WI38 (cell line): ENCODE results near the gene DYDC1.

Experiments
- H3K4me3 ChIP-seq: 2 replicates; pipeline ENCODE4 v1.5.1; 2011; ENCODE audit warnings: low read depth, mild to moderate bottlenecking, control low read depth, low read length
- TF ChIP-seq, protein P1 (sequence below): IDR thresholded peaks from 2 replicates; pipeline ENCODE4 v1.5.1; 2012; ENCODE audit warnings: low read depth, mild to moderate bottlenecking, control low read depth, low read length

The DYDC1 gene

GRCh38 chr10:80356563-80356988, at the start of gene DYDC1, which contains the start of gene DYDC2:
Gene DYDC1 (minus strand): TSS chr10:80356755. CDS start chr10:80352601, 4,154 bp downstream.
Gene DYDC2 (plus strand): TSS chr10:80356781. CDS start chr10:80362444, 5,663 bp downstream.
- TF ChIP-seq, protein P1, sequence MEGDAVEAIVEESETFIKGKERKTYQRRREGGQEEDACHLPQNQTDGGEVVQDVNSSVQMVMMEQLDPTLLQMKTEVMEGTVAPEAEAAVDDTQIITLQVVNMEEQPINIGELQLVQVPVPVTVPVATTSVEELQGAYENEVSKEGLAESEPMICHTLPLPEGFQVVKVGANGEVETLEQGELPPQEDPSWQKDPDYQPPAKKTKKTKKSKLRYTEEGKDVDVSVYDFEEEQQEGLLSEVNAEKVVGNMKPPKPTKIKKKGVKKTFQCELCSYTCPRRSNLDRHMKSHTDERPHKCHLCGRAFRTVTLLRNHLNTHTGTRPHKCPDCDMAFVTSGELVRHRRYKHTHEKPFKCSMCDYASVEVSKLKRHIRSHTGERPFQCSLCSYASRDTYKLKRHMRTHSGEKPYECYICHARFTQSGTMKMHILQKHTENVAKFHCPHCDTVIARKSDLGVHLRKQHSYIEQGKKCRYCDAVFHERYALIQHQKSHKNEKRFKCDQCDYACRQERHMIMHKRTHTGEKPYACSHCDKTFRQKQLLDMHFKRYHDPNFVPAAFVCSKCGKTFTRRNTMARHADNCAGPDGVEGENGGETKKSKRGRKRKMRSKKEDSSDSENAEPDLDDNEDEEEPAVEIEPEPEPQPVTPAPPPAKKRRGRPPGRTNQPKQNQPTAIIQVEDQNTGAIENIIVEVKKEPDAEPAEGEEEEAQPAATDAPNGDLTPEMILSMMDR = no peak
- H3K4me3 ChIP-seq = no peak within 1 kb of the TSS

DNA sequence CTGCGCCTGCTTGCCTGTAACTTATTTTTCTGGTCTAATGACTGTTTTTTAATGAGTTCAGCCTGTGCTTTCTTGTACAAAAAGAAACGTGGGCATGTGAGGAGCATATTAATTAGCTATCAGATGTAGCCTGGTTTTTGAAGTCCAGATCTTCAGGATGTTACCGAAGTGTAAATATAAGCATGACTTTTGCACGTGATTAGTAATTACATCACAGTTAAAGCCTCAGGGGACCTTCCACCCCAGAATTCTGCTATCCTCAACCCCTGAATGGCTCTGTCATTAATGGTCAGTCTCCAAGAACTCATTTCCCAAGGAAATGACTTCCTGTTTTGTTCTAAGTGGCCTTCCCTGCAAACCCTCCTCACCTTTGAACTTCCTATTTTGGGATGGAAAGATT, 49.6 kb upstream of the DYDC1 start:
- H3K4me3 ChIP-seq = no peak overlapping the region
- TF ChIP-seq, protein P1 = no peak

GRCh38 chr10:80405626-80406025, 49.1 kb upstream of the DYDC1 start:
- TF ChIP-seq, protein P1 = no peak

GRCh38 chr10:80405035-80405434, 48.5 kb upstream of the DYDC1 start:
- TF ChIP-seq, protein P1 = no peak
- no peak overlapping the region for H3K4me3 ChIP-seq

More at GRCh38 chr10:80405626-80406025, 49.1 kb upstream of the DYDC1 start:
- H3K4me3 ChIP-seq = no peak overlapping the region

DNA sequence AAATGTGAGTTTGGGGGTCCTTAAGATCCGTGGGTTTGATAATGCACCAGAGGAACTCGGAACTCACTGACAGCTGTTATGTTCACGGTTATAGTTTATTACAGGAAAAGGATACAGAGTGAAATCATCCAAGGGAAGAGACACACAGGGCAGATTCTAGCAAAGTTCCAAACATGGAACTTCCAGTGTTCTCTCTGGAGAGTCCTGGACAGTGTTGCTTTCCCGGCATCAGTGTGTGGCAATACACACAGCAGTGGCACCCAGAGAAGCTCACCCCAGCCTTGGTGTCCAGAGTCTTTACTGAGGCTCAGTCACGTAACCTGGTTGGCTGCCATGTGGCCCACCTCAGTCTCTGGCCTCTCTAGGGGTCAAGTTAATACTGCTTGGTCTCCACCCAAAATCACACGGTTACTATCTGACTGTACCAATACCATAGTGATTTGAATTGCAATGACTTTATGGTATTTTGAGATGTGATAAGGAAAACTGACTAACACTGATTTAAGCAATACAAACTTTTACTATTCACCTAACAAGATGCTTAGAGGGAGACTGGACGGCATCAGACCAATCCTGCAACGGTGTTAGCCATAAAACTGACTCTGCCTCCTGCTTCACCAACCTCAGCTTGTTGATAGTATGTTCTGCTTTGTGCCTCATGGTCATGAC, 43.7 kb upstream of the DYDC1 start:
- no peak overlapping the region for H3K4me3 ChIP-seq
- TF ChIP-seq, protein P1 = no peak

DNA sequence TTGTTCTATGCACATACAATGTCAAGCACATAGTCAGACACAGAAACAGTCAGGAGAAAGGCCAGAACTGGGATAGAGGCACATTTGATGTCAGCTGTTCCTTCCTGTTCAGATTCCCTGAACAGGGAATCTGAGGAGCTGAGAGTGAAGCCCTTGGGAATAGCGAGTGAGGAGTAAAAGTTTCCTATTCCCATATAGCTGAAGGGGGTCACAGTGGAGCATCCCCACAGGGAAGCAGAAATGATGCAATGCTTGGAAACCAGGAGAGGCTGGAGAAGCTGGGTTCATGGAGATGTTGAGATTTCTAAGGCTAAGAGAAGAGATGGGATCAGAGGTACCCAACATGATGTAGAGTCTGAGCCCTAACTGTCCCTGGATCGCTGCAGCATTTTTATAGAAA, 40.5 kb upstream of the DYDC1 start:
- no peak overlapping the region for H3K4me3 ChIP-seq
- TF ChIP-seq, protein P1 = no peak

DNA sequence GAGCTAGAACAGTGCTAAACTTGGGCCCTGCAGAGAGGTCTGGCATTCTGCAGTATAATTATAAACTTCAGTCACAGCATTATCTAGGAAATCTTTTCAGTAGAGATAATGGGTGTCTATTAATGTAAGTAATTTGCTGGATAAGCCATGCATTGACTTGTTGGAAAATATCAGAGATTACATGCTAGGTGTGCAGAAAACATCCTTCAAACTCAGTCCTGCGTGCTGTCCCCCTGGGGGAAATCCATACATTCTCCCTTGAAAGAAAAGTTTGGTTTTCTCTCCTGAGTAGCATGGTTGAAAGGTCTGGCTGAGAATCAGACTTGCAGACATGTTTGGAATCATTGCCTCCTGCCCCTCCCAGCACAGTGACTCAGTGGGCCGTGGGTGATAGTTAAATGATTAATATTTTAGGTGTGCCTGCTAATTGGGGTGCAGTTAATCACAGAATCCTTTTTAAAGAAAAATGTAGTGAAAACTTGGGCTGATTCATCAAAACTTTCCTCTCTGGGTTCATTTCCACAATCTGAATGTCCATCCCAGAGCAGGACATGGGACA, 37.9 kb upstream of the DYDC1 start:
- TF ChIP-seq, protein P1 = no peak
- no peak overlapping the region for H3K4me3 ChIP-seq
